GM18511 (cell line): ENCODE results near the gene ATP4B.

Experiments used
- ATAC-seq: cut with Tn5 transposase; IDR thresholded peaks from one replicate; pipeline ENCODE4 v1.9.1; 2021; ENCODE audit warnings: mild to moderate bottlenecking, moderate library complexity; ENCODE audit not compliant: unreplicated experiment

ATP4B gene

GRCh38 chr13:113656831-113657671 is 947 bp downstream of the ATP4B start:
- no peak for ATAC-seq

- no peak for ATAC-seq
Measured at GRCh38 chr13:113656003-113656588, 1.9 kb downstream of the ATP4B start.

GRCh38 chr13:113655346-113656002 is 2.5 kb downstream of the ATP4B start:
- ATAC-seq: no peak

GRCh38 chr13:113654591-113655345 is 3.2 kb downstream of the ATP4B start:
- no peak for ATAC-seq

GRCh38 chr13:113654175-113654560 is 3.8 kb downstream of the ATP4B start:
- no peak for ATAC-seq

GRCh38 chr13:113653264-113654174 is 4.5 kb downstream of the ATP4B start:
- no peak for ATAC-seq

GRCh38 chr13:113652404-113653263 is 5.4 kb downstream of the ATP4B start:
- ATAC-seq: no peak

GRCh38 chr13:113651511-113652403 is 6.2 kb downstream of the ATP4B start:
- ATAC-seq: no peak

GRCh38 chr13:113650731-113651148 is 7.3 kb downstream of the ATP4B start:
- no peak for ATAC-seq

- ATAC-seq: no peak
Measured at GRCh38 chr13:113650275-113650674, 7.7 kb downstream of the ATP4B start.

- ATAC-seq: no peak
Measured at GRCh38 chr13:113649212-113649611, 8.8 kb downstream of the ATP4B start.

- ATAC-seq: no peak
Measured at GRCh38 chr13:113648216-113648610, 9.8 kb downstream of the ATP4B start.

- no peak for ATAC-seq
Measured at GRCh38 chr13:113647351-113648215, 10.4 kb downstream of the ATP4B start.

GRCh38 chr13:113646921-113647340 is 11.1 kb downstream of the ATP4B start:
- ATAC-seq: no peak

- no peak for ATAC-seq
Measured at GRCh38 chr13:113646376-113646775, 11.6 kb downstream of the ATP4B start.

- ATAC-seq: no peak
Measured at GRCh38 chr13:113645329-113645728, 12.7 kb downstream of the ATP4B start.

GRCh38 chr13:113644800-113645199 is 13.2 kb downstream of the ATP4B start:
- no peak for ATAC-seq
